IMR-90 (cell line): Measurements from ENCODE around the gene ASPN. TPM values are rescaled to one million over a fixed set of nuclear protein-coding genes. Genes with fewer than 3 reads are reported as not detected.
A peak's percentile ranks its signal among the peaks of the same experiment; 100 is the strongest.

ENCODE experiments used
- ATAC-seq: fragments of 200-7000 bp; cut with Tn5 transposase; 2 replicates; pipeline ENCODE4 v1.9.1; 2020; ENCODE audit warnings: low read depth, mild to moderate bottlenecking, moderate library complexity
- BruUV-seq: library from RNA; stranded (reverse); fragments of 400-500 nt; replicated peaks from 2 replicates; lab custom pipeline; 2021; lab: Mats Ljungman, UMichigan
- CTCF ChIA-PET: fragments of 300-600 bp; formaldehyde crosslinking; extraction: SDS; loops from one replicate; lab custom pipeline; 2021; ENCODE audit warnings: antibody characterized with exemption; lab: Yijun Ruan, JAX
- POLR2A ChIA-PET: fragments of 300-600 bp; sonication (Branson Sonifier 250); formaldehyde crosslinking; loops from one replicate; lab custom pipeline; 2022; ENCODE audit warnings: antibody characterized with exemption; ENCODE audit not compliant: unreplicated experiment; lab: Charles Lee
- DNase-seq: peaks from one replicate; pipeline ENCODE4 v3.0.0; 2013
- H2AFZ ChIP-seq: replicated peaks from 2 replicates; pipeline ENCODE3; 2013; ENCODE audit warnings: low read length, mild to moderate bottlenecking; ENCODE audit not compliant: poor library complexity
- H2AK5ac ChIP-seq: 2 replicates; pipeline ENCODE4 v1.6.1; 2013; ENCODE audit warnings: low read depth, low read length, inconsistent platforms
- H2AK9ac ChIP-seq: replicated peaks from 2 replicates; pipeline ENCODE3; 2013; ENCODE audit warnings: mild to moderate bottlenecking, low read depth, low read length, moderate library complexity; ENCODE audit not compliant: poor library complexity
- H2BK120ac ChIP-seq: 2 replicates; pipeline ENCODE4 v1.6.1; 2013; ENCODE audit warnings: low read depth, low read length, inconsistent platforms
- H2BK15ac ChIP-seq: 3 replicates; pipeline ENCODE4 v1.6.1; 2013; ENCODE audit warnings: low read depth, low read length, inconsistent platforms
- H2BK20ac ChIP-seq: 2 replicates; pipeline ENCODE4 v1.6.1; 2013; ENCODE audit warnings: low read depth, mild to moderate bottlenecking, inconsistent platforms, low read length, moderate library complexity
- H2BK5ac ChIP-seq: 2 replicates; pipeline ENCODE4 v1.6.1; 2013; ENCODE audit warnings: mild to moderate bottlenecking, low read depth, low read length, inconsistent platforms; ENCODE audit not compliant: poor library complexity, severe bottlenecking
- H3K14ac ChIP-seq: replicated peaks from 2 replicates; pipeline ENCODE4 v1.6.1; 2013; ENCODE audit warnings: low read depth, low read length, inconsistent platforms
- H3K18ac ChIP-seq: 2 replicates; pipeline ENCODE4 v1.6.1; 2013; ENCODE audit warnings: low read depth, low read length, control low read depth
- H3K23ac ChIP-seq: 2 replicates; pipeline ENCODE4 v1.6.1; 2013; ENCODE audit warnings: low read depth, low read length, inconsistent platforms
- H3K27ac ChIP-seq: 2 replicates; pipeline ENCODE4 v1.5.1; 2013; ENCODE audit warnings: mild to moderate bottlenecking, control low read depth, low read length; ENCODE audit not compliant: insufficient read depth
- H3K27me3 ChIP-seq: 2 replicates; pipeline ENCODE4 v1.6.1; 2013; ENCODE audit warnings: low read length; ENCODE audit not compliant: control insufficient read depth, insufficient read depth
- H3K36me3 ChIP-seq: 2 replicates; pipeline ENCODE4 v1.6.1; 2013; ENCODE audit warnings: low read length, mixed read lengths; ENCODE audit not compliant: control insufficient read depth, insufficient read depth
- H3K4ac ChIP-seq: 2 replicates; pipeline ENCODE4 v1.6.1; 2013; ENCODE audit warnings: low read depth, low read length, inconsistent platforms
- H3K4me1 ChIP-seq: 2 replicates; pipeline ENCODE4 v1.6.1; 2013; ENCODE audit warnings: low read length, mixed read lengths; ENCODE audit not compliant: control insufficient read depth, insufficient read depth
- H3K4me2 ChIP-seq: 2 replicates; pipeline ENCODE4 v1.6.1; 2013; ENCODE audit warnings: low read depth, mild to moderate bottlenecking, control low read depth, low read length, moderate library complexity
- H3K4me3 ChIP-seq: 2 replicates; pipeline ENCODE4 v1.5.1; 2013; ENCODE audit warnings: low read depth, mild to moderate bottlenecking, control low read depth, low read length, moderate library complexity; ENCODE audit not compliant: insufficient read depth
- H3K56ac ChIP-seq: 2 replicates; pipeline ENCODE4 v1.6.1; 2013; ENCODE audit warnings: low read length, inconsistent platforms; ENCODE audit not compliant: insufficient read depth; ENCODE audit errors: extremely low read depth
- H3K79me1 ChIP-seq, 2 experiments: 2 replicates each; pipeline ENCODE4 v1.6.1; 2013; ENCODE audit warnings: low read length in 2 of 2, inconsistent platforms in 1 of 2, low read depth in 1 of 2
- H3K9ac ChIP-seq: 2 replicates; pipeline ENCODE4 v1.6.1; 2013; ENCODE audit warnings: low read depth, low read length, control low read depth
- H3K9me1 ChIP-seq: 2 replicates; pipeline ENCODE4 v1.6.1; 2013; ENCODE audit warnings: low read length, inconsistent platforms; ENCODE audit not compliant: insufficient read depth
- H3K9me3 ChIP-seq: 2 replicates; pipeline ENCODE4 v1.6.1; 2013; ENCODE audit warnings: low read length; ENCODE audit not compliant: control insufficient read depth, insufficient read depth
- H4K20me1 ChIP-seq: 2 replicates; pipeline ENCODE4 v1.6.1; 2013; ENCODE audit warnings: low read length, inconsistent platforms; ENCODE audit not compliant: insufficient read depth
- H4K5ac ChIP-seq: 2 replicates; pipeline ENCODE4 v1.6.1; 2013; ENCODE audit warnings: mild to moderate bottlenecking, low read depth, low read length, control low read depth
- H4K8ac ChIP-seq, 2 experiments: 2 replicates each; pipeline ENCODE4 v1.6.1; 2013; ENCODE audit warnings: low read depth in 2 of 2, low read length in 2 of 2, control low read depth in 1 of 2, inconsistent platforms in 1 of 2
- H4K91ac ChIP-seq: 2 replicates; pipeline ENCODE4 v1.6.1; 2013; ENCODE audit warnings: low read depth, low read length, inconsistent platforms; ENCODE audit not compliant: insufficient read depth
- BHLHE40 ChIP-seq: fragments of 150-350 bp; IDR thresholded peaks from 2 replicates; pipeline ENCODE4 v1.6.1; 2016; ENCODE audit warnings: mild to moderate bottlenecking, low read depth, low read length
- CEBPB ChIP-seq: IDR thresholded peaks from 2 replicates; pipeline ENCODE4 v1.6.1; 2012; ENCODE audit warnings: low read depth, low read length, improper control_type of control experiment
- CHD1 ChIP-seq: IDR thresholded peaks from 2 replicates; pipeline ENCODE4 v1.6.1; 2012; ENCODE audit warnings: low read depth, low read length, improper control_type of control experiment
- FOS ChIP-seq: fragments of 150-350 bp; IDR thresholded peaks from 2 replicates; pipeline ENCODE4 v1.6.1; 2016; ENCODE audit warnings: low read depth, low read length
- MAFK ChIP-seq: IDR thresholded peaks from 2 replicates; pipeline ENCODE4 v1.6.1; 2012; ENCODE audit warnings: low read depth, low read length, improper control_type of control experiment
- MAZ ChIP-seq: IDR thresholded peaks from 2 replicates; pipeline ENCODE4 v1.6.1; 2012; ENCODE audit warnings: low read depth, mild to moderate bottlenecking, low read length, improper control_type of control experiment, moderate library complexity, borderline replicate concordance
- MXI1 ChIP-seq: IDR thresholded peaks from 2 replicates; pipeline ENCODE4 v1.6.1; 2012; ENCODE audit warnings: low read depth, mild to moderate bottlenecking, low read length, moderate library complexity, borderline replicate concordance
- NFE2L2 ChIP-seq: fragments of 150-350 bp; IDR thresholded peaks from 2 replicates; pipeline ENCODE4 v1.6.1; 2016; ENCODE audit warnings: low read depth, mild to moderate bottlenecking, low read length
- POLR2A ChIP-seq: IDR thresholded peaks from 2 replicates; pipeline ENCODE4 v1.6.1; 2012; ENCODE audit warnings: mild to moderate bottlenecking, low read depth, low read length
- RCOR1 ChIP-seq: IDR thresholded peaks from 2 replicates; pipeline ENCODE4 v1.6.1; 2012; ENCODE audit warnings: mild to moderate bottlenecking, low read length, improper control_type of control experiment; ENCODE audit not compliant: insufficient replicate concordance
- RFX5 ChIP-seq: IDR thresholded peaks from 2 replicates; pipeline ENCODE4 v1.8.0; 2012; ENCODE audit warnings: low read depth, mild to moderate bottlenecking, low read length, moderate library complexity
- SMC3 ChIP-seq: fragments of 150-350 bp; IDR thresholded peaks from 2 replicates; pipeline ENCODE4 v1.6.1; 2016; ENCODE audit warnings: low read depth, mild to moderate bottlenecking, antibody characterized with exemption, low read length, moderate library complexity
- WGBS, 2 experiments: methylation state at CpG; one replicate each; pipeline versions ENCODE4 v1.1.5 to v1.1.7; 2013; ENCODE audit warnings: missing lambda C conversion rate in 2 of 2; ENCODE audit not compliant: insufficient read length in 1 of 2; ENCODE audit errors: extremely low coverage in 2 of 2; 5-methylcytosine and 5-hydroxymethylcytosine counted together
- dilution Hi-C: fragments of 300-500 bp; cut with HindIII; formaldehyde crosslinking; loops from one replicate; pipeline ENCODE4 v1.14.3; 2018; ENCODE audit warnings: low sequenced_read_pairs; ENCODE audit not compliant: unreplicated experiment
- in situ Hi-C: fragments of 300-500 bp; cut with MboI; formaldehyde crosslinking; loops from 3 replicates; pipeline ENCODE4 v1.14.3; 2019; ENCODE audit warnings: low sequenced_read_pairs, inconsistent platforms, mixed read lengths
- intact Hi-C: fragments of 100-400 bp; cut with micrococcal nuclease; formaldehyde crosslinking; loops from 2 replicates; pipeline ENCODE4 v1.10.0; 2022
- polyA plus RNA-seq, 3 experiments: library from polyadenylated mRNA; depleted of rRNA; stranded (reverse); fragments of >200 nt; gene quantifications; 2 replicates each; pipeline ENCODE4 v1.2.3, GENCODE V29; 2012; ENCODE audit warnings: low replicate concordance in 1 of 3
- total RNA-seq: library from RNA; depleted of rRNA; stranded (reverse); fragments of >200 nt; gene quantifications from 2 replicates; pipeline ENCODE4 v1.2.3, GENCODE V29; 2012
- TF ChIP-seq, protein P1 (sequence below): fragments of 150-350 bp; IDR thresholded peaks from 2 replicates; pipeline ENCODE4 v1.6.1; 2016; ENCODE audit warnings: low read depth, mild to moderate bottlenecking, low read length, moderate library complexity, borderline replicate concordance
- TF ChIP-seq, protein P2 (sequence below): fragments of 150-350 bp; IDR thresholded peaks from 2 replicates; pipeline ENCODE4 v1.6.1; 2017; ENCODE audit warnings: mild to moderate bottlenecking, antibody characterized with exemption, low read length, low read depth
- TF ChIP-seq, protein P3 (sequence below): conservative IDR thresholded peaks from 2 replicates; pipeline ENCODE4 v1.5.1; 2012; ENCODE audit warnings: mild to moderate bottlenecking, low read depth, low read length, improper control_type of control experiment

The ASPN gene
- total and polyA plus RNA-seq, 2 of the 4 experiments (the other 2 are of a cell fraction) = under 0.01 to 0.09 TPM

GRCh38 chr9:92492781-92493401, 10.6 kb upstream of the ASPN start:
- H2BK20ac ChIP-seq = no peak overlapping the region
- BruUV-seq = no TSS peak
- H3K4me3 ChIP-seq = no peak overlapping the region
- H3K27me3 ChIP-seq = no peaks in the 10 kb centered on the region
- no peak overlapping the region for H2AFZ ChIP-seq
- no peak overlapping the region for H3K56ac ChIP-seq
- WGBS, 2 experiments = 0% methylated on average over 1 of the region's 3 CpGs; no CpG with 5 or more reads in 1 of the 2 experiments
- no peak overlapping the region for H3K9ac ChIP-seq
- peaks cover 9% of the 10 kb centered on the region for H3K9me1 ChIP-seq
- 0 out of 2 replicates have a peak overlapping the region, but pooled peaks have one; percentile 0 for H2BK120ac ChIP-seq
- no peak overlapping the region for H2BK15ac ChIP-seq
- DNase-seq (no peak), ATAC-seq (no peak)
- no peaks in the 10 kb centered on the region for H3K9me3 ChIP-seq
- H3K14ac ChIP-seq = no peak overlapping the region; the same call in 1 of the 2 replicates
- TF ChIP-seq SMC3 = no peak
- TF ChIP-seq MAZ = no peak
- TF ChIP-seq FOS = no peak
- TF ChIP-seq RCOR1 = no peak
- no peak for TF ChIP-seq NFE2L2
- no peak for TF ChIP-seq POLR2A
- TF ChIP-seq, protein P1, sequence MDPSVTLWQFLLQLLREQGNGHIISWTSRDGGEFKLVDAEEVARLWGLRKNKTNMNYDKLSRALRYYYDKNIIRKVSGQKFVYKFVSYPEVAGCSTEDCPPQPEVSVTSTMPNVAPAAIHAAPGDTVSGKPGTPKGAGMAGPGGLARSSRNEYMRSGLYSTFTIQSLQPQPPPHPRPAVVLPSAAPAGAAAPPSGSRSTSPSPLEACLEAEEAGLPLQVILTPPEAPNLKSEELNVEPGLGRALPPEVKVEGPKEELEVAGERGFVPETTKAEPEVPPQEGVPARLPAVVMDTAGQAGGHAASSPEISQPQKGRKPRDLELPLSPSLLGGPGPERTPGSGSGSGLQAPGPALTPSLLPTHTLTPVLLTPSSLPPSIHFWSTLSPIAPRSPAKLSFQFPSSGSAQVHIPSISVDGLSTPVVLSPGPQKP = no peak
- no peak for TF ChIP-seq CHD1
- TF ChIP-seq RFX5 = no peak
- no peak for TF ChIP-seq MXI1
- TF ChIP-seq, protein P2, sequence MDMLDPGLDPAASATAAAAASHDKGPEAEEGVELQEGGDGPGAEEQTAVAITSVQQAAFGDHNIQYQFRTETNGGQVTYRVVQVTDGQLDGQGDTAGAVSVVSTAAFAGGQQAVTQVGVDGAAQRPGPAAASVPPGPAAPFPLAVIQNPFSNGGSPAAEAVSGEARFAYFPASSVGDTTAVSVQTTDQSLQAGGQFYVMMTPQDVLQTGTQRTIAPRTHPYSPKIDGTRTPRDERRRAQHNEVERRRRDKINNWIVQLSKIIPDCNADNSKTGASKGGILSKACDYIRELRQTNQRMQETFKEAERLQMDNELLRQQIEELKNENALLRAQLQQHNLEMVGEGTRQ = no peak
- TF ChIP-seq, protein P3, sequence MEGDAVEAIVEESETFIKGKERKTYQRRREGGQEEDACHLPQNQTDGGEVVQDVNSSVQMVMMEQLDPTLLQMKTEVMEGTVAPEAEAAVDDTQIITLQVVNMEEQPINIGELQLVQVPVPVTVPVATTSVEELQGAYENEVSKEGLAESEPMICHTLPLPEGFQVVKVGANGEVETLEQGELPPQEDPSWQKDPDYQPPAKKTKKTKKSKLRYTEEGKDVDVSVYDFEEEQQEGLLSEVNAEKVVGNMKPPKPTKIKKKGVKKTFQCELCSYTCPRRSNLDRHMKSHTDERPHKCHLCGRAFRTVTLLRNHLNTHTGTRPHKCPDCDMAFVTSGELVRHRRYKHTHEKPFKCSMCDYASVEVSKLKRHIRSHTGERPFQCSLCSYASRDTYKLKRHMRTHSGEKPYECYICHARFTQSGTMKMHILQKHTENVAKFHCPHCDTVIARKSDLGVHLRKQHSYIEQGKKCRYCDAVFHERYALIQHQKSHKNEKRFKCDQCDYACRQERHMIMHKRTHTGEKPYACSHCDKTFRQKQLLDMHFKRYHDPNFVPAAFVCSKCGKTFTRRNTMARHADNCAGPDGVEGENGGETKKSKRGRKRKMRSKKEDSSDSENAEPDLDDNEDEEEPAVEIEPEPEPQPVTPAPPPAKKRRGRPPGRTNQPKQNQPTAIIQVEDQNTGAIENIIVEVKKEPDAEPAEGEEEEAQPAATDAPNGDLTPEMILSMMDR = no peak
- no peak for TF ChIP-seq BHLHE40
- TF ChIP-seq CEBPB = no peak
- TF ChIP-seq MAFK = no peak
- H3K4me2 ChIP-seq = no peak overlapping the region
- H3K4me1 ChIP-seq = peaks cover 9% of the 10 kb centered on the region
- H3K36me3 ChIP-seq = no peaks in the 10 kb centered on the region
- no peak overlapping the region for H2AK5ac ChIP-seq
- ChIA-PET CTCF (interaction anchor here (0.9 kb wide), 1 partner anchor 12 kb away, joined by 3 read pairs; no protein-coding TSS in a partner anchor), POLR2A (no interaction called here)
- intact Hi-C loops = no loop called here
- H2AK9ac ChIP-seq = no peak overlapping the region
- H4K91ac ChIP-seq = no peak overlapping the region
- H3K23ac ChIP-seq = no peak overlapping the region; the same call in 1 of the 2 replicates
- dilution Hi-C loops = no loop called here
- no peak overlapping the region for H4K8ac ChIP-seq
- H3K18ac ChIP-seq = no peak overlapping the region; the same call in 1 of the 2 replicates
- H3K27ac ChIP-seq = no peak overlapping the region
- no peak overlapping the region for H3K4ac ChIP-seq
- no peaks in the 10 kb centered on the region; a peak in 1 of 4 replicates for H3K79me1 ChIP-seq
- H2BK5ac ChIP-seq = no peak overlapping the region
- in situ Hi-C loops = no loop called here
- no peak overlapping the region for H4K5ac ChIP-seq
- H4K20me1 ChIP-seq = no peaks in the 10 kb centered on the region
